K562 (cell line): Measurements from ENCODE around the gene CCDC3.

Experiments used
- CLOCK ChIP-seq: fragments of 250-450 bp; sonication (Bioruptor Pico); IDR thresholded peaks from 2 replicates; pipeline ENCODE4 v1.4.0; 2020; ENCODE audit warnings: mild to moderate bottlenecking, moderate library complexity, borderline replicate concordance
- HMG20A ChIP-seq: fragments of 450-650 bp; formaldehyde crosslinking; conservative IDR thresholded peaks from 2 replicates; pipeline ENCODE4 v1.4.0; 2020; ENCODE audit warnings: mild to moderate bottlenecking, mixed read lengths
- MAZ ChIP-seq, 2 experiments: fragments of 450-650 bp in 1 of 2; sonication (generic) in 1 of 2; formaldehyde crosslinking; IDR thresholded peaks in 1 of 2; conservative IDR thresholded peaks in 1 of 2; 2 replicates each; pipeline versions ENCODE4 v1.4.0 to v1.5.0; 2020; ENCODE audit warnings: mild to moderate bottlenecking in 1 of 2, missing genetic modification reagents in 1 of 2
- POLR2G ChIP-seq: fragments of 200-400 bp; formaldehyde crosslinking; IDR thresholded peaks from 2 replicates; pipeline ENCODE4 v1.6.1; 2017; ENCODE audit warnings: low read depth, mild to moderate bottlenecking, antibody characterized with exemption, low read length, moderate library complexity
- RFX1 ChIP-seq: fragments of 450-650 bp; IDR thresholded peaks from 2 replicates; pipeline ENCODE4 v1.6.1; 2016; ENCODE audit warnings: mild to moderate bottlenecking, moderate library complexity
- TARDBP ChIP-seq: fragments of 450-650 bp; IDR thresholded peaks from 2 replicates; pipeline ENCODE4 v1.6.1; 2016
- TEAD4 ChIP-seq, 2 experiments: sonication (generic) in 1 of 2; formaldehyde crosslinking in 1 of 2; IDR thresholded peaks; 2 replicates each; pipeline versions ENCODE4 v1.6.1 to v1.8.0; 2012 to 2022; ENCODE audit warnings: borderline replicate concordance in 1 of 2, inconsistent platforms in 1 of 2, low read length in 1 of 2, mild to moderate bottlenecking in 1 of 2, missing genetic modification reagents in 1 of 2
- YY1 ChIP-seq, 3 experiments: IDR thresholded peaks; 2 replicates each; pipeline ENCODE4 v1.6.1; 2011; ENCODE audit warnings: low read length in 2 of 3, mild to moderate bottlenecking in 2 of 3, moderate library complexity in 2 of 3, borderline replicate concordance in 1 of 3, control low read depth in 1 of 3, low read depth in 1 of 3; ENCODE audit not compliant: insufficient read depth in 3 of 3, insufficient replicate concordance in 2 of 3, control insufficient read depth in 1 of 3, insufficient read length in 1 of 3; ENCODE audit errors: extremely low read depth in 1 of 3
- TF ChIP-seq, protein P1 (sequence below): sonication (generic); formaldehyde crosslinking; IDR thresholded peaks from 2 replicates; pipeline ENCODE4 v1.8.0; 2022; ENCODE audit warnings: mild to moderate bottlenecking, missing genetic modification reagents
- TF ChIP-seq, protein P2 (sequence below), 2 experiments: IDR thresholded peaks; 2 replicates each; pipeline ENCODE4 v1.6.1; 2011; ENCODE audit warnings: borderline replicate concordance in 1 of 2, control low read depth in 1 of 2, low read depth in 1 of 2, low read length in 1 of 2, mild to moderate bottlenecking in 1 of 2, mixed read lengths in 1 of 2, moderate library complexity in 1 of 2; ENCODE audit not compliant: insufficient read depth in 1 of 2, insufficient read length in 1 of 2, poor library complexity in 1 of 2, severe bottlenecking in 1 of 2; ENCODE audit errors: extremely low read depth in 1 of 2
- TF ChIP-seq, protein P3 (sequence below): fragments of 450-650 bp; formaldehyde crosslinking; IDR thresholded peaks from 2 replicates; pipeline ENCODE4 v1.4.0; 2020; ENCODE audit warnings: mild to moderate bottlenecking, mixed read lengths

DNA sequence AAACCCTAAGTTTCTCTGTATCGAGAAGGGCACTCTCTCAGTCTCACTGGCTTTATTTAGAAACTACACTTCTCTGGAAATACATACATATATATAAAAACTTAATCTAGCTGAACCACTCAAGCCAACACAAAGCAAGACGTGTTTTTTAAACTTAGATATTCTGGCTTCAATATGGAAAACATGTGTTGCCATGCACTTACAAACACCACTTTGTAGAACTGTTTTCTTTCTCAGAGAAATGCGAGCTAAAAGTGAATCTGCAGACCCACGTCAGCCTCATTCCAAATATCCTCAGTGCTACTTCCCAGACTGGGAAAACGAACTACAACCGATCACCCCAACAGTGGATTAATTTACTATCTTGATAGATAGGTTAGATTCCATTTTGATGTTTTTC is 1.7 kb downstream of the CCDC3 start:
- TF ChIP-seq, protein P1, sequence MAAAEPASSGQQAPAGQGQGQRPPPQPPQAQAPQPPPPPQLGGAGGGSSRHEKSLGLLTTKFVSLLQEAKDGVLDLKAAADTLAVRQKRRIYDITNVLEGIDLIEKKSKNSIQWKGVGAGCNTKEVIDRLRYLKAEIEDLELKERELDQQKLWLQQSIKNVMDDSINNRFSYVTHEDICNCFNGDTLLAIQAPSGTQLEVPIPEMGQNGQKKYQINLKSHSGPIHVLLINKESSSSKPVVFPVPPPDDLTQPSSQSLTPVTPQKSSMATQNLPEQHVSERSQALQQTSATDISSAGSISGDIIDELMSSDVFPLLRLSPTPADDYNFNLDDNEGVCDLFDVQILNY (CRISPR knock-in tag), result no peak
- TF ChIP-seq HMG20A (CRISPR knock-in tag), result no peak
- TF ChIP-seq, protein P2, sequence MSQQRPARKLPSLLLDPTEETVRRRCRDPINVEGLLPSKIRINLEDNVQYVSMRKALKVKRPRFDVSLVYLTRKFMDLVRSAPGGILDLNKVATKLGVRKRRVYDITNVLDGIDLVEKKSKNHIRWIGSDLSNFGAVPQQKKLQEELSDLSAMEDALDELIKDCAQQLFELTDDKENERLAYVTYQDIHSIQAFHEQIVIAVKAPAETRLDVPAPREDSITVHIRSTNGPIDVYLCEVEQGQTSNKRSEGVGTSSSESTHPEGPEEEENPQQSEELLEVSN (IDR thresholded peaks at IDR 0.05; ENCODE audit: borderline replicate concordance in 1 of 2, extremely low read depth in 1 of 2, insufficient read depth in 1 of 2, insufficient read length in 1 of 2, low read depth in 1 of 2, low read length in 1 of 2, poor library complexity in 1 of 2, severe bottlenecking in 1 of 2), result no peak
- no peak for TF ChIP-seq CLOCK
- TF ChIP-seq YY1 (IDR thresholded peaks at IDR 0.05; ENCODE audit: borderline replicate concordance in 1 of 3, control insufficient read depth in 1 of 3, extremely low read depth in 1 of 3, insufficient read depth in 3 of 3, insufficient read length in 1 of 3, insufficient replicate concordance in 2 of 3, low read depth in 1 of 3, low read length in 2 of 3), result no peak
- no peak for TF ChIP-seq RFX1
- TF ChIP-seq MAZ (CRISPR knock-in tag; conservative IDR thresholded peaks at IDR 0.05 in 1 of 2, IDR thresholded peaks at IDR 0.05 in 1 of 2), result no peak
- TF ChIP-seq, protein P3, sequence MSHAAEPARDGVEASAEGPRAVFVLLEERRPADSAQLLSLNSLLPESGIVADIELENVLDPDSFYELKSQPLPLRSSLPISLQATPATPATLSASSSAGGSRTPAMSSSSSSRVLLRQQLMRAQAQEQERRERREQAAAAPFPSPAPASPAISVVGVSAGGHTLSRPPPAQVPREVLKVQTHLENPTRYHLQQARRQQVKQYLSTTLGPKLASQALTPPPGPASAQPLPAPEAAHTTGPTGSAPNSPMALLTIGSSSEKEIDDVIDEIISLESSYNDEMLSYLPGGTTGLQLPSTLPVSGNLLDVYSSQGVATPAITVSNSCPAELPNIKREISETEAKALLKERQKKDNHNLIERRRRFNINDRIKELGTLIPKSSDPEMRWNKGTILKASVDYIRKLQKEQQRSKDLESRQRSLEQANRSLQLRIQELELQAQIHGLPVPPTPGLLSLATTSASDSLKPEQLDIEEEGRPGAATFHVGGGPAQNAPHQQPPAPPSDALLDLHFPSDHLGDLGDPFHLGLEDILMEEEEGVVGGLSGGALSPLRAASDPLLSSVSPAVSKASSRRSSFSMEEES, result no peak
- TF ChIP-seq TARDBP, result no peak
- no peak for TF ChIP-seq POLR2G
- no peak for TF ChIP-seq TEAD4 (IDR thresholded peaks at IDR 0.05; ENCODE audit: low read length)
- TF ChIP-seq TEAD4 (CRISPR knock-in tag; IDR thresholded peaks at IDR 0.05; ENCODE audit: borderline replicate concordance), result no peak
